H9 (cell line): ENCODE results near the gene CSNK1E. TPM values are rescaled to one million over a fixed set of nuclear protein-coding genes. Genes with fewer than 3 reads are reported as not detected.

Experiments used
- DNase-seq: peaks from one replicate; pipeline ENCODE4 v3.0.0-alpha.2; 2017
- H2AFZ ChIP-seq: one replicate; pipeline ENCODE4 v1.6.1; 2013; ENCODE audit warnings: mild to moderate bottlenecking, low read length, control low read depth, moderate library complexity
- H2AK5ac ChIP-seq: 2 replicates; pipeline ENCODE4 v1.6.1; 2013; ENCODE audit warnings: low read length, control low read depth, mixed read lengths; ENCODE audit not compliant: insufficient read length
- H2BK120ac ChIP-seq: one replicate; pipeline ENCODE4 v1.6.1; 2013; ENCODE audit warnings: low read depth, mild to moderate bottlenecking, low read length, control low read depth, inconsistent platforms; ENCODE audit not compliant: poor library complexity, severe bottlenecking
- H2BK12ac ChIP-seq: 2 replicates; pipeline ENCODE4 v1.6.1; 2013; ENCODE audit warnings: low read length, control low read depth, mixed read lengths, low read depth; ENCODE audit not compliant: insufficient read length
- H2BK15ac ChIP-seq: 2 replicates; pipeline ENCODE4 v1.6.1; 2013; ENCODE audit warnings: low read depth, low read length, control low read depth
- H2BK20ac ChIP-seq: one replicate; pipeline ENCODE4 v1.6.1; 2013; ENCODE audit warnings: low read depth, mild to moderate bottlenecking, low read length, control low read depth, inconsistent platforms; ENCODE audit not compliant: poor library complexity, severe bottlenecking
- H2BK5ac ChIP-seq: 2 replicates; pipeline ENCODE4 v1.6.1; 2013; ENCODE audit warnings: low read length, control low read depth, mixed read lengths; ENCODE audit not compliant: insufficient read length
- H3K14ac ChIP-seq: 2 replicates; pipeline ENCODE4 v1.6.1; 2013; ENCODE audit warnings: low read length, control low read depth; ENCODE audit not compliant: insufficient read depth
- H3K18ac ChIP-seq: 2 replicates; pipeline ENCODE4 v1.6.1; 2013; ENCODE audit warnings: low read depth, mild to moderate bottlenecking, mixed read lengths, low read length, control low read depth; ENCODE audit not compliant: insufficient read length
- H3K23ac ChIP-seq: 2 replicates; pipeline ENCODE4 v1.6.1; 2013; ENCODE audit warnings: low read length, control low read depth, mixed read lengths, low read depth; ENCODE audit not compliant: insufficient read length
- H3K23me2 ChIP-seq: 2 replicates; pipeline ENCODE4 v1.6.1; 2013; ENCODE audit warnings: low read depth, mild to moderate bottlenecking, mixed read lengths, low read length, control low read depth; ENCODE audit not compliant: insufficient read length, poor library complexity, severe bottlenecking
- H3K27ac ChIP-seq: 2 replicates; pipeline ENCODE4 v1.5.1; 2013; ENCODE audit warnings: low read length, control low read depth, mixed read lengths, low read depth; ENCODE audit not compliant: insufficient read length
- H3K27me3 ChIP-seq: 2 replicates; pipeline ENCODE4 v1.6.1; 2013; ENCODE audit warnings: low read length, control low read depth, inconsistent platforms; ENCODE audit not compliant: insufficient read depth
- H3K4ac ChIP-seq: 2 replicates; pipeline ENCODE4 v1.6.1; 2013; ENCODE audit warnings: low read depth, mild to moderate bottlenecking, control low read depth, inconsistent platforms, low read length, moderate library complexity
- H3K4me1 ChIP-seq: 2 replicates; pipeline ENCODE4 v1.6.1; 2013; ENCODE audit warnings: low read length, control low read depth, inconsistent platforms; ENCODE audit not compliant: insufficient read depth
- H3K4me2 ChIP-seq: 2 replicates; pipeline ENCODE4 v1.6.1; 2013; ENCODE audit warnings: low read length, control low read depth, mixed read lengths; ENCODE audit not compliant: insufficient read length, insufficient read depth
- H3K56ac ChIP-seq: 2 replicates; pipeline ENCODE4 v1.6.1; 2013; ENCODE audit warnings: low read depth, mild to moderate bottlenecking, mixed read lengths, low read length, control low read depth; ENCODE audit not compliant: insufficient read length
- H3K79me1 ChIP-seq: 2 replicates; pipeline ENCODE4 v1.6.1; 2013; ENCODE audit warnings: low read depth, mild to moderate bottlenecking, moderate library complexity, low read length, control low read depth, inconsistent platforms; ENCODE audit not compliant: insufficient read depth, poor library complexity, severe bottlenecking
- H3K79me2 ChIP-seq: 2 replicates; pipeline ENCODE4 v1.6.1; 2013; ENCODE audit warnings: low read length, control low read depth, inconsistent platforms; ENCODE audit not compliant: insufficient read depth
- H3K9ac ChIP-seq: 2 replicates; pipeline ENCODE4 v1.6.1; 2013; ENCODE audit warnings: low read length, control low read depth, mixed read lengths; ENCODE audit not compliant: insufficient read length; ENCODE audit errors: extremely low read depth
- H3K9me3 ChIP-seq: one replicate; pipeline ENCODE4 v1.6.1; 2013; ENCODE audit warnings: low read depth, low read length, inconsistent platforms; ENCODE audit not compliant: control insufficient read depth
- H3T11ph ChIP-seq: one replicate; pipeline ENCODE4 v1.6.1; 2013; ENCODE audit warnings: mild to moderate bottlenecking, low read length, control low read depth, inconsistent platforms
- H4K20me1 ChIP-seq: one replicate; pipeline ENCODE4 v1.6.1; 2013; ENCODE audit not compliant: control insufficient read depth, insufficient read length, insufficient read depth
- H4K5ac ChIP-seq: 2 replicates; pipeline ENCODE4 v1.6.1; 2013; ENCODE audit warnings: low read depth, mild to moderate bottlenecking, mixed read lengths, low read length, control low read depth; ENCODE audit not compliant: insufficient read length
- H4K8ac ChIP-seq: replicated peaks from 2 replicates; pipeline ENCODE4 v1.6.1; 2013; ENCODE audit warnings: low read length, control low read depth, mixed read lengths, low read depth; ENCODE audit not compliant: insufficient read length
- H4K91ac ChIP-seq: 2 replicates; pipeline ENCODE4 v1.6.1; 2013; ENCODE audit warnings: low read depth, mild to moderate bottlenecking, moderate library complexity, mixed read lengths, low read length, control low read depth; ENCODE audit not compliant: insufficient read length
- H3K27ac Mint-ChIP-seq, 3 experiments: 2 replicates in 2 of 3; 3 replicates in 1 of 3; pipeline ENCODE4 v1.8.0; 2020 to 2021; ENCODE audit warnings: mixed read lengths in 3 of 3, mild to moderate bottlenecking in 1 of 3, moderate library complexity in 1 of 3
- H3K27me3 Mint-ChIP-seq: 2 replicates; pipeline ENCODE4 v1.8.0; 2021; ENCODE audit warnings: low read depth, mild to moderate bottlenecking, moderate library complexity, mixed read lengths
- H3K36me3 Mint-ChIP-seq, 3 experiments: 2 replicates in 2 of 3; 3 replicates in 1 of 3; pipeline ENCODE4 v1.8.0; 2020 to 2021; ENCODE audit warnings: low read depth in 3 of 3, mixed read lengths in 3 of 3; ENCODE audit not compliant: insufficient read depth in 1 of 3
- H3K4me1 Mint-ChIP-seq, 2 experiments: 2 replicates each; pipeline ENCODE4 v1.8.0; 2020; ENCODE audit warnings: mixed read lengths in 2 of 2
- H3K4me3 Mint-ChIP-seq, 2 experiments: 2 replicates in 1 of 2; 3 replicates in 1 of 2; pipeline ENCODE4 v1.8.0; 2020 to 2021; ENCODE audit warnings: mild to moderate bottlenecking in 2 of 2, mixed read lengths in 2 of 2, moderate library complexity in 1 of 2
- H3K9me3 Mint-ChIP-seq, 2 experiments: 2 replicates in 1 of 2; 3 replicates in 1 of 2; pipeline ENCODE4 v1.8.0; 2020; ENCODE audit warnings: mild to moderate bottlenecking in 2 of 2, mixed read lengths in 2 of 2, moderate library complexity in 1 of 2
- CTCF ChIP-seq: fragments of 200-600 bp; sonication (generic); conservative IDR thresholded peaks from 3 replicates; pipeline ENCODE4 v1.8.0; 2021; ENCODE audit warnings: antibody characterized with exemption, mild to moderate bottlenecking
- WGBS: extraction: QIAGEN DNeasy Blood & Tissue Kit; methylation state at CpG from one replicate; pipeline ENCODE4 v1.1.7; 2013; ENCODE audit warnings: missing lambda C conversion rate, low lambda C conversion rate, mixed read lengths; ENCODE audit not compliant: insufficient read length; ENCODE audit errors: extremely low coverage; 5-methylcytosine and 5-hydroxymethylcytosine counted together
- total RNA-seq: library from RNA; stranded (reverse); gene quantifications from 2 replicates; pipeline ENCODE4 v1.2.1, GENCODE V29; 2021

CSNK1E gene
- total RNA-seq, 1 experiment from 2014 or later = 236 TPM

DNA sequence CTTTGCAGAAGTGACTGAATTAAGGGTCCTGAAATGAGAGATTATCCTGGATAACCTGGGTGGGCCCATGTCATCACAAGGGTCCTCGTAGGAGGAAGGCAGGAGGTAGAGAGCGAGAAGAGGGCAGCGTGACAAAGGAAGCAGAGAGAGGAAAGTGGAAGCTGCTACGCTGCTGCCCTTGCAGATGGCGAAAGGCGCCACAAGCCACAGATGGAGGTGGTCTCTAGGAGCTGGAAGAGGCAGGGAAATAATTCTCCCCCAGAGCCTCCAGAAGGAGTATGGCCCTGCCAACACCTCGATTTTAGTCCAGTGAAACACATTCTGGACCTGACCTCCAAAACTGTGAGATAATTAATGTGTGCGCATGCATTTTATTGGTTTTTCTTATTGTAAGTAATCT lies 57.9 kb downstream of the CSNK1E start:
- Histone ChIP-seq H3K9me3 (no peaks in the 10 kb centered on the region), H2BK120ac (no peak overlapping the region), H4K91ac (no peak overlapping the region), H2BK15ac (no peak overlapping the region), H3K79me1 (peaks cover 5% of the 10 kb centered on the region), H3K27me3 (no peaks in the 10 kb centered on the region), H4K20me1 (peaks cover 2% of the 10 kb centered on the region), H3K79me2 (no peaks in the 10 kb centered on the region; the same call in 1 of the 2 replicates), H3K14ac (no peak overlapping the region), H3K23ac (no peak overlapping the region), H3K4me2 (no peak overlapping the region), H2BK5ac (no peak overlapping the region), H2AFZ (no peak overlapping the region), H3K23me2 (no peaks in the 10 kb centered on the region), H4K5ac (no peak overlapping the region), H2AK5ac (no peak overlapping the region), H2BK20ac (no peak overlapping the region), H3K4me1 (no peaks in the 10 kb centered on the region), H3K56ac (no peak overlapping the region), H3K27ac (no peak overlapping the region), H3K18ac (no peak overlapping the region), H3K9ac (no peak overlapping the region), H3T11ph (no peak overlapping the region), H2BK12ac (no peak overlapping the region), H3K4ac (no peak overlapping the region), H4K8ac (no peak overlapping the region)
- no peak for DNase-seq
- no peaks in the 10 kb centered on the region for H3K27me3 Mint-ChIP-seq
- H3K4me1 Mint-ChIP-seq = peaks cover 25 to 41% of the 10 kb centered on the region in 2 experiments
- no CpG with 5 or more reads among the region's 8 CpGs for WGBS
- no peak for TF ChIP-seq CTCF
- H3K27ac Mint-ChIP-seq = peak overlapping the region in 2 of 3 experiments; percentile 42 to 79; a peak in 3 of 7 replicates
- H3K4me3 Mint-ChIP-seq = no peak overlapping the region
- H3K36me3 Mint-ChIP-seq = peaks cover 0 to 11% (median 1%) of the 10 kb centered on the region in 3 experiments; a peak in 4 of 7 replicates
- no peaks in the 10 kb centered on the region for H3K9me3 Mint-ChIP-seq
